ENCODE results near the gene ARCN1.
A peak's percentile ranks its signal among the peaks of the same experiment; 100 is the strongest.

Gene ARCN1

DNA sequence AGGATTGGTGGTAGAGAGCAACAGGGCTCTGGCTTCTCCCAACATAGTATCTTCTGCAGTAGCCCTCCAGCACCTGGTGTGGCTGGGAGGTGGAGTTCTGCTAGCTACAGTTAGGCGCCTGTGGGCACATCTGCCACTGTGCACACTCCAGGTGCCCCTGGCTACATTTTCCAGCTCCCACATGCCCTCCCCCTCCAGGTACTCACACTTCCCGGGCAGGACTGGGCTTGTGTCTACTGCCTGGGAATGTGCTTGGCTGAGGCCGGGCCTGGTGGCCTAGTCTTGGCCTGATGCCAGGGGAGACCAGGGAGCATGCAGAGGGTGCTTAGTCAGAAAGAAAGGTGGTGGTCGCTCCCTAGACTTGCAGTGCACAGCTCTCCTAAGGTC, 51.1 kb downstream of the ARCN1 start:
- peak; percentile 88 for DNase-seq

DNA sequence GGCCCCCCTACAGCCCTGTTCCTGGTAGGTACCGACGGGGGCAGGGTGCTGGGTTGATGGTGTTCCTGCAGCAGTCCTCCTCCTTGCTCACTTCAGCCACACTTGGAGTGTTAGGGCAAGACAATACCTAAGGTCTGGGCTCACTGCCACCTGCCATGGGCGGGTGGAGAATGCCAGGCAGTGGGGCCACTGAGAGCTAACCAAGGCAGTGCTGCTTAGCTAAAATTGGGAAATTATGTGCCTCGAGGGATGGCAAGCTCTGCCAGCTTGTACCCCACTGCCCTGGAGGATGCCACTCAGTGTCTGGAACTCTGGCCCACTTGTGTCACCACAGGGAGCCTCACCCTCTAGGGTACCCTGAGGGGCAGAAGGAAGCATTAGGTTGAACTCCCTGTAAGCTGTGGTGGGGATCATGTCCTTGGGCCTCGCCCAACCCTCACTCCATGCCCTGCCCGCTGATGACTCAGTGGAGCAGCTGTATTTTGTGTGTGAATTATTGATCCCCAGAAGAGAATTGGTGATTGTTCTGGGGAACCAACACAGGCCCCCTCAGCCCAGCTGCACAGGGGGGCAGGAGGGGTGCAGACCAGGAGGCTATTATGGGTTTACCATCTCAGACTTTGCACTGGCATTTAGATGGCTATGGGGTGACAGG, 53.0 kb downstream of the ARCN1 start:
- DNase-seq, result no peak

DNA sequence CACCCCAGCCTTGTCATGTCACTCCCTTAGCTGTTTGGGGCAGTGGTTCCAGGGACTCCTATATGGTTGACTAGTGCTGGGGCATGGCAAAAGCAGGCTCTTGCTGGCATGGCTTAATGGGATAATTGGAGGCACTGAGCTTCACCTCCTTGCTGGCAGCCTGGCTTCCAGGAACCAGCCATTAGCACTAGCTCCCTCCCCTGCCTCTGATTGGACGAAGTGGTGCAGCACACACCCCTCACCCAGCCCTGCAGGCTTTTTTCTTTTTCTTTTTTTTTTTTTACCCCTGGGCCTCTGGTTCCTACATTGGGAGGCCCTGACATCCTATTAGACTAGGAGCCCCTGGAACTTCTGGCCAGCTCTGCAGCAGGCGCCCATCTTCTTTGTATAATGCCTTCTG, 53.8 kb downstream of the ARCN1 start:
- DNase-seq, result peak; percentile 35

DNA sequence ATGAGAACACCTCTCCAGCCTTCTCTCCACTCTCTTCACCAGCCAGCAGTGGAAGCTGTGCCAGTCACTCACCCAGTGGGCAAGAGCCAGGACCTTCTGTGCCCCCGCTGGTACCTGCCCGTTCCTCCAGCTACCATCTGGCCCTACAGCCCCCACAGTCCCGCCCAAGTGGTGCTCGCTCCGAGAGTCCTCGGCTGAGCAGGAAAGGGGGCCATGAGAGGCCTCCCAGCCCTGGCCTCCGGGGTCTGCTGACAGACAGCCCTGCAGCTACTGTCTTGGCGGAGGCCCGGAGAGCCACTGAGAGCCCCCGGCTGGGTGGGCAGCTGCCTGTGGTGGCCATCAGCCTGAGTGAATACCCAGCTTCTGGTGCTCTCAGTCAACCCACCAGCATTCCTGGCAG, 55.4 kb downstream of the ARCN1 start:
- DNase-seq, result no peak

DNA sequence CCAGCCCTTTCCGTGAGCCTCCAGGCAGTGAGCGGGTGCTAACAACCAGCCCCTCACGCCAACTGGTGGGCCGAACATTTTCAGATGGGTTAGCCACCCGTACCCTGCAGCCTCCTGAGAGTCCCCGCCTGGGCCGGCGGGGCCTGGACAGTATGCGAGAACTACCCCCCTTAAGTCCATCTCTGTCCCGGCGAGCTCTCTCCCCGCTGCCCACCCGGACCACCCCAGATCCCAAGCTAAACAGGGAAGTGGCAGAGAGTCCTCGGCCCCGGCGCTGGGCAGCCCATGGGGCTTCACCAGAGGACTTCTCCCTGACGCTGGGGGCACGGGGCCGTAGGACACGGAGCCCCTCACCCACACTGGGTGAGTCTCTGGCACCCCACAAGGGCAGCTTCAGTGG, 55.8 kb downstream of the ARCN1 start:
- DNase-seq, result no peak

DNA sequence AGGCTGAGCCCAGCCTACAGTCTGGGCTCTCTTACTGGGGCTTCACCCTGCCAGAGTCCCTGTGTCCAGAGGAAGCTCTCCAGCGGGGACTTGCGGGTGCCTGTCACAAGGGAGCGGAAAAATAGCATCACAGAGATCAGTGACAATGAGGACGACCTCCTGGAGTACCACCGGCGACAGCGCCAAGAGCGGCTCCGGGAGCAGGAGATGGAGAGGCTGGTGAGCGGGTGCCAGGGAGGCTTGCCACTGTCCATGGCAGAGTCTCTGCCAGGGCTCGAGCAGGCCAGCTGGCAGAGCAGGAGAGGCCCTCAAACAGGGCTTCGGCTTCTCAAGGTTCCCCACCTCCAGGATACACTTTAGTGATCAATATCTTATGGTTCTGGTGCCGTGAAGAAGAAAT, 56.2 kb downstream of the ARCN1 start:
- DNase-seq, result no peak

DNA sequence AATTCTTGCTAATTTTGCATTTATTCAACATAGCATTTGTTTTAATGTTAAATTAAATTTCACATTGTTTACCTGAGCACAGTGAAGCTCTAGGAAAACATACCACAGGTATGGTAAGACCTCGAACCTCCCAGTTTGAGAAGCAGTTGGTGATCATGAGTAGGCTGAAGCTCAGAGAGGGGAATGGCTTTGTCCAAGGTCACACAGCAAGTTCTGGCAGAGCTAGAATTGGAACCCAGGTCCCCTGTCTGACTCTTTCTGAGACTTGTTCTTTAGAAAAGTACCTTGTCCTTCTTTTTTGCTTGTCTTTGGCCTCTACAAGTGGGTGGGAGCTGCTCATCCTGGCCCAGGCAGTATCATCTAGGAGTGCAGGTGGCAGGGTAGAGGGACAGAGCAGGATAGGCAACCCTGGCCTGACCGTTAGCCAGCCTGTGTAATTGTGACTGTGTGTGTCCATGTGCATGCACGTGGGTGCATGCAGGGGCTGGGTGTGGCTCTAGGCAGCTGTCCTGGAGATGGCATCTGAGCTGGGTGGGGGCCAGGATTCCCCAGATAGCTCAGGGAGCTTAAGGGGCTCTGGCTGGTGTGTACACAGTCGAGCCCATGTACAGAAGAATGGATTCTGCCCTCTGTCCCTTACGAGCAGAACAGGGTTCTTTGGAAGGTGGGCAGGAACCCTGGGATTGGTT, 56.8 kb downstream of the ARCN1 start:
- DNase-seq, result no peak

DNA sequence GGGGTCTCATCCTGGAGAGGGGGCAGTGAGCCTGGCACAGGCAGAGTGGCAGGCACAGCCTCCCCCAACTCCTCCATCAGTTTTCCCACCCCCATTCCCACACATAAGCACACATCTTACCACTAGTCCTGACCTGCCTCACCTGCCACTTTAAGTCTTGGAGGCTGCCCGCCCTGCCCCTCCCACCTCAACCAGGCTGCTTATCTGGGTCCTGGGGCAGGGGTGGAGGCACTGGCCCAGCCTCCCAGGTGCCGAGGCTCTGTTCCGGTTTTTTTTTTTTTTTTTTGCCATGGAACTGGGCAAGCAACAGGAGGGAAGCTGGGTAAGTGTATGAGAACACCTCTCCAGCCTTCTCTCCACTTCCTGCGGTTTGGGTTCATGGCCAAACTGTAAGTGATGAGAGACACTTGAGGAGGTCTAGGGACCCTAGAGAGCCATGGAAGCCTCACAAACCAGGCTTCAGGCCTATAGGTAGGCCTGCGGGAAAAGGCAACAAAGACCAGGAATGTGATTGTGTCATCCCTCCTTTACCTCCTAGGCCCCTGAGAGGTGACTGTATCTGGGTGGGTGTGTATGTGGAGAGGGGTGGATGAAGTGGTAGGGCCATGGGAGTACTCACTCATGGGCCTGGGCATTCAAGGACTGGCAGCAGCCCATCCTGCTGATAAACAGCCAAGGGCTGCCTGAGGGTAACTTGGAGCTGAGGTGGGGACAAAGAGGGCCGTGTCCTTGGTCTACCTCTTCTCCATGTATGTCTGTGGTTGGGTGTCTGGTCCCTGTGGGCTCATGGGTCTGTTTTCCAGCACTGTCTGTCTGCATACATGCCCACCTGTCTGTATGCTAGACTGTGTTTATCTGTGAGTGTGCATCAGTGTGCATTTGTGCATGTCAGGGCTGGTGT, 57.8 kb downstream of the ARCN1 start:
- DNase-seq, result no peak

DNA sequence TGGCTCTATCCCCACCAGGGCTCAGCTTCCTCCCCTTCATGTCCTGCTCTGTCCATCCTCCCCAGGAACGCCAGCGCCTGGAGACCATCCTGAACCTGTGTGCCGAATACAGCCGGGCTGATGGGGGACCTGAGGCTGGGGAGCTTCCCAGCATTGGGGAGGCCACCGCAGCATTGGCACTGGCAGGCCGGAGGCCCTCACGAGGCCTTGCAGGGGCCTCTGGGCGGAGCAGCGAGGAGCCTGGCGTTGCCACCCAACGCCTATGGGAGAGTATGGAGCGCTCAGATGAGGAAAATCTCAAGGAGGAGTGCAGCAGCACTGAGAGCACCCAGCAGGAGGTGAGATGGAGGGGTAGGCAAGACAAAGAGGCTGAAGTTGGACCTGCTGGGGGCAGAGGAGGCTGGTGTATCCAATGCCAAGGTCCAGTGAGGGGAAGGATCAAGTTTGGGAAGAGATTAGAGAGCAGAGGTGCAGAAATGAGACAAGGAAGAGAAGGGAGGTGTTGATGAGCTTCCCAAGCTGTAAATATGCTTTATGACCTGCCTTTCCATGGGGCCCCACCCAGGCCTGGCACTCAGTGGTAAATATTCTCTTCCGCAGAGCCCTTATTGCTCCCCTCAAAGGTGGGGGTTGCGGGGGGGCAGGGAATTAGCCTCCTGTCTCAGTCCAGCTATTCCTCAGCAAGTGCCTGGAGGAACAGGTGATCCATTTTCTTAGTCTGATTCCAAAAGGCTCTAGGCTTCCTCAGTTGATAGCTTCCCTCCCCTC, 59.1 kb downstream of the ARCN1 start:
- no peak for DNase-seq

DNA sequence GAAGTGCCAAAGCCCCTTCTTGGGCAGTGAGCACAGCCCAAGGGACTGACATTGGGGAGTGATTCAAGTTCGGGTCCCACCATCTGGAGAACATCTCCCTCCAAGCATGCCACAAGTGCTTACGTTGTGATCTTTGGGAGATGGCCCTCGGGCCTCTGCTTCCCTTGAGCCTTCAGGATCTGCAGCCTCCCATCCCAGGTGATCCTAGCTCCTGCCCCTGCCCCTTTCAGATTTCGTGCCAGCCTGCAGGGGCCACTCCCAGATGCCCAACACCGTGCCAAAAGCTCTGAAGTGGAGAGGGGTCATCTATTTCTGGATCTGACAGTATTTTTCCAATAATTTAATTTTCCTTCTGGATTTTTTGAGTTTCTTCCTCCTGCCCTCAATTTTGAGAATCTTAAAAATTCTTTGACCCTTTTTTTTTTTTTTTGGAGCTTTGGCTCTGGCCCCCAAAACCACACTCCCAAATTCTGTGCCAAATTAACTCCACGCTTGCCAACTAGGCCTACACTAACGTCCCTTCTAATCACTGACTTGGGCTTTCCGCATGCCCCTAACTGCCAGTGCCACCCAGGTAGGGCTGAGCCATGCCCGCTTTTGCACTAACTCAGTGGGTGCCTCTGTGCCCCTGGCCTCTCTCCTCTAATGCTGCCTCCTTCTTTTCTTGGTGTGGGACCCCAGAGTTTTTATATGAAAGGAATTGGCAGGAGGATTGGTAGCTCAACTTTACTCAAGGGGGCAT, 60.5 kb downstream of the ARCN1 start:
- DNase-seq, result no peak

DNA sequence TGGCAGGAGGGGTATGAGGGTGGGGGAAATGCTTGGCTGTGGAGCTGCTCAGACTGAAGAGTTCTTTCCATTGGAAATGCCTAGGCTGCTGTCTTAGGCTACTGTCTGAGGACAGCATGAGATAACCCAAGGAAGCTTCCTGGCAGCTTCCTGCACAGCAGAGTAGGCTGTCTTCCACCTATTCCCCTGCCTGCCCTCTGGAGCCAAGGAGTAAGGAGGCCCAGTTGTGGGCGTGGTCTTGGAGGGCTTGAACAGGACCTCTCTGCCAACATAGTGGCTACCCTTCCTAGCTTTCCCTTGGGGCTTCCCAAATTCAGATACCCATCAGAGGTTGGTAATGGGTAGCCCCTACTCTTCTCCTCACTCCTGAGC, 61.1 kb downstream of the ARCN1 start:
- no peak for DNase-seq

DNA sequence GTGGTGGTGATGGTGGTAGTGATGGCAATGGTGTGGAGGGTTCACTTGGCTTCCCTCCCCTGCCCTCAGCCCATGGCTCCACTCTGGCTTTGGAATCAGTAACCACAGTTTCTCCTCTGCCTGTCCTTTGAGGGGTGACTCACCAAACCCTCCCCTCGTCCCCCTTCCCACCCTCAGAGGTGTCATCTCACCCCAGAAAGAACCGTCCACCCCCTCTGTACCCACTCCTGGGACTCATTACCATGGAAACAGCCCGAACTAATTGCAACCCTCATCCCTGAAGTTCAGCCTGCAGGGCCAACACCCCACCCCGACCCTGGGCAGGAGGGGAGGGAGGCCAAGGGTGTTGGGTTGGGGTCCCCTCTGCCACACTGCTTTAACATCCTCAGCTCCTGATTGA, 61.8 kb downstream of the ARCN1 start:
- no peak for DNase-seq

DNA sequence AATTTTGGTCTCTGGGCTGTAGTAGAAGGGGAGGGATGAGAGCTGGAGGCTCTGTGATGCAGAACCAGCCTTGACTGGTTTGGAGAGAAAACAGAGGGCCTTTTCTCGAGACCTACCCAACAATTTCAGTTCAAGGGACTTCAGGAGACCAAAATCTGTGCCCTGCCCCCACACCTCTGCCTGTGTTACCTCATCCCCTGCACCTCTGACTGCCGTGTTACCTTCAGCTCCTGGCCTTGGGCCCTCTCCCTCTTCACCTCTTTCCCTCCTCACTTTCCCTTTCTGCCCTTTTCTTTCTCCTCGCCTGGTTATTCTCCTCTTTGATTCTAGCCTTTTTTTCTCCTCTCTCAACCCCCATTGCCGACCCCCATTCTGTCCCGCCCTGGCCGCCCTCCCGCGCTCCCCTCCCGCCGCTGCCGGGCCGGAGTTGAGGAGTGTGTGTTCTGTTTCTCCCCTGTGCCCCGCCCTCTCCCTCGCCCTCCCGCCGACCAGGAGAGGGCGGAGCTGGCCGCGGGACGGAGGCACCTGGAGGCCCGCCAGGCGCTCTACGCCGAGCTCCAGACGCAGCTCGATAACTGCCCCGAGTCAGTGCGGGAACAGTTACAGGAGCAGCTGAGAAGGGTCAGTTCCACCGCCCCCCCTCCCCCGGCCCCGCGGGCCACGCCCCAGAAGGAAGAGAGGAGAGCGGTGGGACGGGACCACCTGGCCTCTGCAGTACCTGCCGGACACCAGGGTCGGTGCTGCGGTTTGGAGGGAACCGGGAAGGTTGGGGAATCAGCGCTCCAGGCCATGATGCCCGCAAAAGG, 62.4 kb downstream of the ARCN1 start:
- peak; percentile 65 for DNase-seq

DNA sequence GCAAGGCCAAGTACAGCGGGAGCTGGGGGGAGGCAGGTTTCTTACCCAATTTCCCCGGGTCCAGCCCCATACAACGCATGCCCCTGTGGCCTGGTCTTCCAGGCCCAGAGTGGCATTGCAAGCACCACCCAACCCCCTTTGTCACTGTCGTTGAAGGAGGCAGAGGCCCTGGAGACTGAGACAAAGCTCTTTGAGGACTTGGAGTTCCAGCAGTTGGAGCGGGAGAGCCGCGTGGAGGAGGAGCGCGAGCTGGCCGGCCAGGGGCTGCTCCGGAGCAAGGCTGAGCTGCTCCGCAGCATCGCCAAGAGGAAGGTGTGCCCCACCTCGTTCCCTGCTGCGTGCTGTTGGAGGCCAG, 63.0 kb downstream of the ARCN1 start:
- DNase-seq, result no peak

DNA sequence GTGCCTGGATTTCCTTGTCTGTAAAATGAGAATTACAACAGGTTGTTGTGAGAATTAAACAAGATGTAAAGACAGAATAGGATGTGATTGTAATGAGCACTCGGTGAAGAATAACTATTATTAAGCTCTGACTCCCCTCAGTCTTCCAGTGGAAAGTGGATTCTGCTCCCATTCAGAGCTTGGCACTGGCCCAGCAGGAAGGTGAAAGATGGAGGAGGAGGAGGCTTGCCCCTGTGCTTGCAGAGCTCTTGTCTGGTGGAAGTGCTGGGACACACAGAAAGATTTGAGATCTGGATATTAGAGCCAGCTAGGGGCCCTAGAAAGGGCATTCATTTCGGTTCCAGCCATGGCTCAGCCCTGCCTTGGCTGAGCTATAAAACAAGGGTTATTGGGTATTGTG, 63.4 kb downstream of the ARCN1 start:
- no peak for DNase-seq

DNA sequence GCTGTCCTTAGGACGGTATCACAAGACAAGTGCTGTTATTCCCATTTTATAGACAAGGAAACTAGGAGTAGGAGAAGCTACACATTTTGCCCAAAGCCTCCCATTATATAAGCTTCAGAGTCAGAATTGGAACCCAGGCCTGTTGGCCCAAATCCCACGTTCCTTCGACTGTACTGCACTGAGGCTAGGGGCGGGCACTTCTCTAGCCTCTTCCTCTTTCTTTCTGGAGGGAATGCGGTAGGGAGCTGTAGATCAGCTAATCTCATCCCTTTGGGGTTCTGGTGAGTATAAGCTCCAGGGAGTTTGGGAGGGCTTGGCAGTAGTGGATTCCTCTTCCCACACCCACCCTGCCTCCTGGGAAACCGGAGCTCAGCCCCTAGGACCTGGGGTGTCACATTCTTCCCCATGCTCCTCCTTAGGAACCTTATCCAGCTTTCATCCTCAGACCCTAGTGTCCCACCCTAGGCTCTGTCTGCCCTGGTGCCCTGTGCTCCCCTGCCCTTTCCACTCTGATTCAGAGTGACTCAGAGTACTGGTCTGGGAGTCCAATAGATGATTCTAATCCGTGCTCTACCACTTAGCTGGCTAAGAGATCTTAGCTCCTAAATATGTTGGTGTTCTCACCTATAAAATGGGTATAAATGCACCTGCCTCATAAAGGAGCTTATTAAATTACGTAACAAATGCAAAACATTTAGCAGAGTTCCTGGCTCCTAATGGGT, 64.5 kb downstream of the ARCN1 start:
- no peak for DNase-seq

DNA sequence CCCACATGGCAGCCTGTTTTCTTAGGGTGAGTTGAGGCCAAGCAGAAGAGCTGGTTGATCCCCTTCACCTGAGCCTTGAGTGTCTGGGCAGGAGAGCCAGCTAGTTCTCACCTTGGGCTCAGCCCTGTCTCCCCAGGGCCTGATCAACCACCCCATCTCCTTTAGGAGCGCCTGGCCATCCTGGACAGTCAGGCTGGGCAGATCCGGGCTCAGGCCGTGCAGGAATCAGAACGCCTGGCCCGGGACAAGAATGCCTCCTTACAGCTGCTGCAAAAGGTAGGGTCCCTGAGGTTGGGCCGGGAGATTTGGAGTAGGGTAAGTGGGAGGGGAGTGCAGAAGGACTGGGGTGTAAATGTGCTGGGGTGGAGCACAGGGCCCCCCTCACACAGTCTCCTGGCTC, 66.5 kb downstream of the ARCN1 start:
- DNase-seq, result no peak

DNA sequence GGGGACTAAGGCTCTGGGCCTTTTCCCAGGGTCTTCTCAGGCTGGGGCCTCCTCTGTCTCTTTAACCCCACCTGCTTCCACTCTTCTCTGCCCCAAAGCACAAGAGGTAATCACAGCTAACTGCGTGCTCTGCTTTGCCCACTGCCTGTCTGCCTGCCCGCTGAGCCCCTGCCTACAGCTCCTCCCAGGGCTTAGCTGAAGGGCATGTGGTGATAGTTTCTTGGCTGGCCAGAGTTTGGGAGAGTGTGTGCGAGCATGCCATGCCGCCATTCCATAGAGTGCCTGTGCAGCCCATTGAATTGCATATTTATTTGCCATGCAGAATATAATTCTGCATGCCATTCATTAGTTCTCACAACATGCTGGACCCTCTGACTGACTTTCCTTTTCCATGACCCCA, 67.7 kb downstream of the ARCN1 start:
- DNase-seq, result no peak

DNA sequence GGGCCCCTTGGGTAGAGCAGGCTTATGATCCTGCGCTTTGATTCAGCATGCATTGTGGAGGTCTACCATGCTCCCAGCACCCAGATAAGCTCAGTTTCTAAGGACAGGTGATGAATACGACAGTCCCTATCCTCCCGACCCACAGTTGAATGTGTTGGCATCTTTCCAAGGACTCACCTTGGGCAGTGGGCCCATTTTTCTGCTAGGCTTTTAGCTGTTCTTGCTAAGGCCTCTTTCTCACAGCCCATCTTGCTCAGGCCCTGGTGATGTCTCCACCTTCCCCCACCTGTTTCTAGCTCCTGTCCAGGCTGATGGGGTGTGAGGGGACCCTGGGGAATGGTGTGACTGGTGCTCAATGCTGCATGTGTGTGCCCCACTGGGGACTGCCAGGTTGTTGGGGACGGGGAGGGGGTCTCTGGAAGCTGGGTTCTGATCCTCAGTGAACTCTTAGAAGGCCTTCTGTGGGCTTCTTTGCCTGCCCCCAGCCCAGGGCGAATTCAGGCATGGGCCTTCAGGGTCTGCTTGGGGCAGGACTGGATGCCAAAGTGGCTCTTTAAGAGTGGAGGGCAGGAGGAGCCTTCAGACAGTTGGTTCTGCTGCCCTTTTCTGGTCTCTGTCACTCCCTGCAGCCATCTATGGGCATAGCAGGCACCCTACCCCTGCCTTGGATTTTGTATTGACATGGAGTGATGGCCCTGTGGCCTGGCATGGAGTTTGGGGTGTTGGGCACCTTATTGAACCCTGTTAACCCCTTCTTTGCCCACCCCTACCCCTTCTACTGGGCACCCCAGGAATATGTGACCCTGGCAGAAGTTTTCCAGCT, 68.3 kb downstream of the ARCN1 start:
- DNase-seq, result no peak

DNA sequence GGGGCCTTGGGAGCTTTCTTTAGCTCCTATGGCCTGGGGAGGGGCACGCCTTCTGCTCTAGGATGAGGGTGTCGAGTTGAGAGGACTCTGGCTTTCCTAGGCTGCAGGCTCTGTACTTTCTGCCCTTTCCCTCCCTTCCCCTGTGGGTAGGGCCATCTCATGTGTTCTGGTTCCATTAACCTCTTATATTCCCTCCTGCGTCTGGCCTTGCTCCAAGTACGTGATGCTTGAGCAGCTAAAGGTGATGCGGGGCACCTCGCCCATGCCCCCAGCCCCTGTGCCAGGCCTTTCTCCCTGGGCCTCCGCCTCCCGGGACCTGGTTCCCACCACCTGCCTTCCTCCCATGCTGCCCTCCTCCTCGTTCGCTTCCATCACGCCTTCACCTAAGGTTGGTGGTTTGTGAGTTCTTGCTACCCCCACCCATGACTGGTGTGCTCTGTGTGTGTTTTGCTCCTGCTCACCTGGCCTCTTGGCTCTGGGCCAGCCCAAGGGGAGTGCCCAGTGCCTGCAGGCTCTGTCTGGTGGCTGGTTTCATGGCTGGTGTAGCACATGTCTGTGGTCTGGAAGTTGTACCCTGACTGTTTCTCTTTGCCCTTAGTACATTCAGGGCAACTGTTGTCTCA, 69.3 kb downstream of the ARCN1 start:
- DNase-seq, result peak; percentile 91
